HG02840 (cell line): ENCODE data around the gene EMC10.
"Not testable (repeated sequence)": the region's sequence is repeated elsewhere in the genome, so short reads cannot be mapped to it uniquely, and the experiment has no call there.

Source experiments
- ATAC-seq: cut with Tn5 transposase; IDR thresholded peaks from one replicate; pipeline ENCODE4 v1.9.1; 2021; ENCODE audit warnings: mild to moderate bottlenecking, moderate library complexity, moderate number of reproducible peaks; ENCODE audit not compliant: unreplicated experiment, low FRiP score

Gene EMC10

GRCh38 chr19:50476224-50476906 lies at the start of gene EMC10, which contains the start of gene GARIN5A:
Gene EMC10, plus strand, starts transcription at chr19:50476507. Its CDS starts 38 bp downstream, at chr19:50476545.
Gene GARIN5A, minus strand, starts transcription at chr19:50476848. Its CDS starts 460 bp downstream, at chr19:50476388.
- ATAC-seq = peak; percentile 62

- ATAC-seq = no peak
Measured at GRCh38 chr19:50427318-50427925, 48.9 kb upstream of the EMC10 start.

- ATAC-seq = no peak
Measured at GRCh38 chr19:50427997-50428425, 48.3 kb upstream of the EMC10 start.

DNA sequence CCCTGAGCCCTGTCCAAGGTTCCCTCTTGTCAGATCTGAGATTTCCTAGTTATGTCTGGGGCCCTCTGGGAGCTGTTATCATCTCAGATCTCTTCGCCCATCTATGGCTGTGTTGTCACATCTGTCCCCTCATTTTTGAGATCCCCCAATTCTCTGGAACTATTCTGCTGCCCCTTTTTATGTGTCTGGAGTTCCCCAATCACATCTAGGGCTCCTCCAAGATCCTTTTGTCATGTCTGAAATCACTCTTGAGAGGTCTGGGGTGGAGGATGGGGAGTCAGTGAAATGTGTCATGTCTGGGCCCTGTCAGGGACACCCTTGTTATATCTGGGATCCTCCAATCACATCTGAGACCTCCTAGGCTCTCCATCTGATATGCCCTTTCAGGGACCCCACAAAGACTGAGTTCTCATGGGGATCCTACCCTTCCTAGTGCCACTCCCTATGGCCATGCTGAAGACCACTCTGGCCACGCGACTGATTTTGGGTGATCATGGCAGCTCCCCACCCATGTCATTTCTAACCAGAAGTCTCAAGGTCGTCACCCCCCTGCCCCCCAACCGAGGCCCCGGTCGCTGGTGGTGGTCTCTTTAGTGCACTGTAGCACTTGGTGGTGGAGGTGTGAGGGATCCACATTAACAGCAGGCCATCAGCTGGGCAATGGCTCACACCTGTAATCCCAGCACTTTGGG lies 47.4 kb upstream of the EMC10 start:
- ATAC-seq = no peak

- ATAC-seq = no peak
Measured at GRCh38 chr19:50430888-50431342, 45.4 kb upstream of the EMC10 start.

- ATAC-seq = peak; percentile 65
Measured at GRCh38 chr19:50431343-50432220, 44.7 kb upstream of the EMC10 start.

DNA sequence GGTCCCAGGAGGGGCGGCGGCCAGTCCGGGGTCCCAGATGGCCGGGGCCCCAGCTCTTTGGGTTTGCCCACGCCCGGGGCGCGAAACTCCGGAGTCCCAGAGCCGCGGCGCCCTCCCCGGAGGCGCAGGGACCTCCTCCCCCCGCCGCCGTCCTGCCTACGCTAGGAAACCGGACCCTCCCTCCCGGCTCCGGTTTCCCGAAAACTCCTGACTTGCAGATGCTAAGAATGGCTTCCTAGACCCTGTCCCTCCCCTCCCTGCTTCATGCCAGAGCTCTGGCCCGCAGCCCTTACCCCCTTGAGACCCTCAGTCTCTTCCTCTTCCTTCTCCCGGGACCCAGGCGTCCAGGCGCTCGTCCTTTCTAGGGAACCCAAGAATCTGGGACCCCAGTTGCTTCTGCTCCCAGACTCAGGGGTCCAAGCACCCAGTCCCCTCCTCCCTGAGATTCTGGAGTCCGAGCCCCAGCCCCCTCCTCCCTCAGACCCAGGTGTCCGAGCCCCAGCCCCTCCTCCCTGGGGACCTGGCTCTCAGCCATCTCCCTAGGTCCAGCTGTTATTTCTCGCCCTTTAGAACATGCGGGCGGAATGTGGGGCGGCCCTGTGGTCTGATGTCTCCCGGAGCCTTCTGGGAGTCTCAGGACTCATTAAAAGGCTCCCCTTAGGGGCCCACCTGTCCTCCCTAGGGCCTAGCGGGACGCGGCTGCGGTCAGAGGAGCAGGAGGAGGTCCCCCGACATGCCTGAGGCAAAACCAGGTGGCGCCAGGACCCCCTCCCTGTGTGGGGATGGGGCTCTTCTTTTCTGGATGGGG lies 43.9 kb upstream of the EMC10 start, which contains the start of gene MYBPC2:
MYBPC2 (plus strand) TSS at position 672 of the 808 bp plus-strand sequence; CDS start at position 734, 62 bp downstream.
- no peak for ATAC-seq

DNA sequence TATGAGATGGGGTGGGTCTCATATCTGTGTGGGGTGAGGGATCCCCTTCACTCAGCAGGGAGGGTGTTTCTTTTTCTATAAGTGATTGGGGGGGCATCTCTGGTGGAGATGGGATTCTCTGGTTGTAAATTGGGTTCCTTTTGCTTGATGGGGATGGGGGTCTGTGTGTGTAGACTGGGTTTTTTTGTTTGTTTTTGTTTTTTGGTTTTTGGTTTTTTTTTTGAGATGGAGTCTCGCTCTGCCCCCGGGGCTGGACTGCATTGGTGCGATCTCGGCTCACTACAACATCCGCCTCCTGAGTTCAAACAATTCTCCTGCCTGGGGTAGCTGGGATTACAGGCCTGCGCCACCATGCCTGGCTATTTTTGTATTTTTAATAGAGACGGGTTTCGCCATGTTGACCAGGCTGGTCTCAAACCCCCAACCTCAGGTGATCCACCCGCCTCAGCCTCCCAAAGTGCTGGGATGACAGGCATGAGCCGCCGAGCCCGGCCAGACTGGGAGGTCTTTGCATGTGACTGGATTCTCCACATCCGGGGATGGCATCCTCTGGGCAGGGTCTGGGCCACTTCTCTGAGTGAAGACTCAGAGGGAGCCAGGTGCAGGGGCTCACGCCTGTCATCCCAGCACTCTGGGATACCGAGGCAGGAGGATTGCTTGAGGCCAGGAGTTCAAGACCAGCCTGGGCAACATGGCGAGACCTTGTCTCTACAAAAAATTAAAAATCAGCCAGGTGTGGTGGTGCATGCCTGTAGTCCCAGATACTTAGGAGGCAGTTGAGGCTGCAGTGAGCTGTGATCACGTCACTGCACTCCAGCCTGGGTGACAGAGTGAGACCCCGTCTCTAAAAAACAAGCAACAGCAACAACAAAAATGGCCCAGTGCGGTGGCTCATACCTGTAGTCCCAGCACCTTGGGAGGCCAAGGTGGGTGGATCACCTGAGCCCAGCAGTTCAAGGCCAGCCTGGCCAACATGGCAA lies 42.8 kb upstream of the EMC10 start:
- no peak for ATAC-seq

DNA sequence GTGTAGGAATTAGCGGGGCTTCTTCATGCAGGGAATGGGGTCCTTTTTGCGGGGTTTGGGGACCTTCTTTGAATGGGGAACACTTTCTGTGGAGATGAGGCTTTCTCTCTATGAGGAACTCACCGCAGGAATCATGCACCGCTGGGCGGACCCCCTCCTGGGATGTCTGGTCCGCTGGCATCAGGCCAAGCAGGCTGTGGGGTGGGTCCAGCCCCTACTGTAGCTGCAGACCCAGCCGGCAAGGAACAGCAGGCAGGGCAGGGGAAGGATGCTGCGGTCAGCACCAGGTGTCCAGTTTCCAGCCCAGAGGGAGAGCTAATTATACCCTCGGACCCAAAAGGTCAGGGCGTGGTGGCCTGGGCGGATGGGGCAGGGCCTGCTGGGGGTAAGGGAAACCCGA lies 41.8 kb upstream of the EMC10 start:
- no peak for ATAC-seq

DNA sequence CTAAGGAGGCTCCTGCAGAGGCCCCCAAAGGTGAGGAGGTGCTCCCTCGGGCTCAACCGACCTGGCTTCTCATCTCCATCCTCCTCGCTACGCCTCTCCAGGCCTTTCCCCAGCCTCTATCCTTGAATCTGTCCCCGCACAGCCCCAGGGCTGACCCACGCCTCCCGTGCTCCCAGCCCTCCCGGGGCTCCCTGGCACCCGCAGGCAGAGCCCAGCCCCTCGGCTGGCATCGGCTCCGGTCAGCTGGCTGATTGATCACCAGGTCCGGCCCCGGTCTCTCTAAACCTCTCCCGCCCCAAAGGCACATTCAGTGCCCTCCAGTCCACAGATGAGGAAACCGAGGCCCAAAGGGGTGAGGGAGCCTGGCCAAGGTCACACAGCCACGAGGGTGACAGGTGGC lies 41.1 kb upstream of the EMC10 start:
- ATAC-seq = no peak

DNA sequence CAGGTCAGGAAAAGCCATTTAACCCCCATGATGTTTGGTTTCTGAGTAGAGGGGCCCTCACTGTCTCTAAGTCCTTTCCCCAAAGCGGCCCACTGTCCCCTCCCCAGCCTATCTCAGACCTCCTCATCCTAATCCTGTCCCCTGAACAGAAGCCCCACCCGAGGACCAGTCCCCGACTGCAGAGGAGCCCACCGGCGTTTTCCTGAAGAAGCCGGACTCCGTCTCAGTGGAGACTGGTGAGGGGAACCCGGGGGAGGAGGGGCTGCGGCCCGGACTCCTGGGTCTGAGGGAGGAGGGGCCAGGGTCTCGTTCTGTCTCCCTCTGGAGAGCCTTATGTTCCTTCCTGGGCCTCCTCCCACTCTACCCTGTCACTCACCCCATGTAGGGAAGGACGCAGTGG lies 40.7 kb upstream of the EMC10 start:
- no peak for ATAC-seq

GRCh38 chr19:50437862-50438449 lies 38.4 kb upstream of the EMC10 start:
- no peak for ATAC-seq

- not testable (repeated sequence) for ATAC-seq
Measured at GRCh38 chr19:50439130-50439529, 37.2 kb upstream of the EMC10 start.

GRCh38 chr19:50444059-50444458 lies 32.2 kb upstream of the EMC10 start:
- no peak for ATAC-seq

DNA sequence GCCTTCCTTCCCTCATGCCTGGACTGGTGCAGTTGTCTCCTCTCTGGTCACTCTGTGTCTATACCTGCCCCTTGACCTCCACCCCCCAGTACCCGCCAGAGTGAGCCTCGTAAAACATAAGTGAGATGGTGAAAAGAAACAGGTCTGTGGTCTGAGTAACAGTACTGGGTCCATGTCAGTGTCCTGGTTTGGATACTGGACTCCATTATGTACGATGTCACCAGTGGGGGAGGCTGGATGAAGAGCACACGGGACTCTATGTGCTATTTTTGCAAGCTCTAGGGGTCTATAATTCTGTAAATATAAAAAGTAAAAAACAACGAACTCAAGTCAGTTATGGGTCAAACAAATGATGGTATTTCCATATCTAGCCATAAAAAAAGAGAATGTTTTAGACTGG lies 29.3 kb upstream of the EMC10 start:
- no peak for ATAC-seq

GRCh38 chr19:50447750-50448149 lies 28.6 kb upstream of the EMC10 start:
- ATAC-seq = no peak

DNA sequence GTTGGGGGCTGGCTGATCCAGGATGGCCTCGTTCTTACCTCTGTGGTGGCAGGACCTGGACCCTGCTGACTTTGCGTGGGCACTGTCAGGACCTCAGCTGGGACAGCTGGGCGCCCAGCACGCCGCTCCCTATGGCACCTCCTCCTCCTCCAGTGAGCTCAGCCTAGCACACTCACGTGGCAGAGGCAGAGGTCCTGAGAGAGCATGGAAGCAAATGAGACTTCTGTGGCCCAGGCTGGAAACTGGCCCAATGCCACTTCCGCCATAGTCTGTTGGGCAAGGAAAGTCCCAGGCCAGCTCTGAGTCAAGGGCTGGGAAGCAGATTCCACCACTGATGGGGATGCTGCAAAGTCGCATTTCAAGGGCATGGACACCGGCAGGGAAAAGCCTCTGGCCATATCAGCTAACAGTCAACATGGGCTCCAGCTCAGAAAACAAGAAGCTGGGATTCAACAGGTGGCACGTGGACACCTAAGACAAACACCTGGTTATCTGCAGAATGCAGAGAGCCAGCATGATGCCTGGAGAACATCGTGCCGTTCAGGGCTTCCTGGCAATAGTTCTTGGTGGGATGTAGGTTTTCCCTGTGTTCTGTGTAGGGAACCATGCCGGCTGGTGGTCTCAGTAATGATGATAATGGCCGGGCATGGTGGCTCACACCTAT lies 26.9 kb upstream of the EMC10 start:
- ATAC-seq = no peak
